Rectal smooth muscle tissue (tissue), 1 donor: ENCODE measurements around the gene LRATD1.

Experiments
- H3K27ac ChIP-seq: one replicate; pipeline ENCODE4 v1.7.0; 2013; ENCODE audit warnings: low read depth, low read length, inconsistent platforms
- H3K27me3 ChIP-seq: one replicate; pipeline ENCODE4 v1.7.0; 2013; ENCODE audit warnings: low read length; ENCODE audit not compliant: control insufficient read depth, insufficient read depth
- H3K36me3 ChIP-seq: one replicate; pipeline ENCODE4 v1.7.0; 2013; ENCODE audit warnings: low read length; ENCODE audit not compliant: control insufficient read depth, insufficient read depth
- H3K4me1 ChIP-seq: one replicate; pipeline ENCODE4 v1.7.0; 2013; ENCODE audit warnings: low read length; ENCODE audit not compliant: control insufficient read depth, insufficient read depth
- H3K4me3 ChIP-seq: one replicate; pipeline ENCODE4 v1.7.0; 2013; ENCODE audit warnings: low read length
- H3K9ac ChIP-seq: one replicate; pipeline ENCODE4 v1.7.0; 2013; ENCODE audit warnings: low read length

Gene LRATD1

GRCh38 chr2:14677039-14677438 lies 44.5 kb downstream of the LRATD1 start:
- Histone ChIP-seq H3K4me3 (no peak overlapping the region), H3K27ac (no peak overlapping the region)

GRCh38 chr2:14678761-14679160 lies 46.2 kb downstream of the LRATD1 start:
- Histone ChIP-seq H3K4me3 (no peak overlapping the region), H3K9ac (no peak overlapping the region), H3K27ac (no peak overlapping the region), H3K36me3 (no peaks in the 10 kb centered on the region), H3K4me1 (no peaks in the 10 kb centered on the region), H3K27me3 (no peaks in the 10 kb centered on the region)

More at GRCh38 chr2:14677039-14677438, 44.5 kb downstream of the LRATD1 start:
- Histone ChIP-seq H3K9ac (no peak overlapping the region), H3K36me3 (no peaks in the 10 kb centered on the region), H3K27me3 (no peaks in the 10 kb centered on the region), H3K4me1 (no peaks in the 10 kb centered on the region)

- H3K27ac ChIP-seq: no peak overlapping the region
- H3K4me1 ChIP-seq: no peaks in the 10 kb centered on the region
- no peaks in the 10 kb centered on the region for H3K36me3 ChIP-seq
- no peaks in the 10 kb centered on the region for H3K27me3 ChIP-seq
- H3K9ac ChIP-seq: no peak overlapping the region
- no peak overlapping the region for H3K4me3 ChIP-seq
Measured at GRCh38 chr2:14681608-14682007, 49.1 kb downstream of the LRATD1 start.
